Measurements from ENCODE around the gene TBC1D22A. TPM values are rescaled to one million over a fixed set of nuclear protein-coding genes. Genes with fewer than 3 reads are reported as not detected.

The TBC1D22A gene
- polyA plus RNA-seq, 2 donors, result 15.1 to 17.4 TPM

- peaks cover 0 to 15% of the 10 kb centered on the region in 2 donors for H3K36me3 ChIP-seq (ENCODE audit: control insufficient read depth in 2 of 2, insufficient read depth in 2 of 2, low read length in 1 of 2)
- peak overlapping the region; percentile 79 to 89 for H3K27ac ChIP-seq (ENCODE audit: low read depth in 2 of 2, low read length in 1 of 2)
- peaks cover 12 to 50% of the 10 kb centered on the region in 2 donors for H3K4me1 ChIP-seq (ENCODE audit: control insufficient read depth in 2 of 2, insufficient read depth in 2 of 2, low read length in 1 of 2)
- WGBS, 2 donors, result 62 to 73% methylated on average over 11 of the region's 11 CpGs
- H3K4me3 ChIP-seq (ENCODE audit: low read depth in 1 of 2, low read length in 2 of 2), result no peak overlapping the region
- no peaks in the 10 kb centered on the region for H3K9me3 ChIP-seq (ENCODE audit: control insufficient read depth in 2 of 2, insufficient read depth in 1 of 2, low read depth in 1 of 2, low read length in 1 of 2)
- H3K27me3 ChIP-seq (ENCODE audit: control insufficient read depth in 1 of 2, insufficient read depth in 2 of 2, low read length in 2 of 2), result no peaks in the 10 kb centered on the region
These were observed 272.5 kb downstream of the TBC1D22A start for GRCh38 chr22:47034905-47035419.

- peaks cover 14 to 54% of the 10 kb centered on the region in 2 donors for H3K4me1 ChIP-seq (ENCODE audit: control insufficient read depth in 2 of 2, insufficient read depth in 2 of 2, low read length in 1 of 2)
- no peak overlapping the region for H3K4me3 ChIP-seq (ENCODE audit: low read depth in 1 of 2, low read length in 2 of 2)
- H3K36me3 ChIP-seq (ENCODE audit: control insufficient read depth in 2 of 2, insufficient read depth in 2 of 2, low read length in 1 of 2), result peaks cover 0 to 15% of the 10 kb centered on the region in 2 donors
- H3K27me3 ChIP-seq (ENCODE audit: control insufficient read depth in 1 of 2, insufficient read depth in 2 of 2, low read length in 2 of 2), result no peaks in the 10 kb centered on the region
- no peaks in the 10 kb centered on the region for H3K9me3 ChIP-seq (ENCODE audit: control insufficient read depth in 2 of 2, insufficient read depth in 1 of 2, low read depth in 1 of 2, low read length in 1 of 2)
- 73 to 77% methylated on average over 11 of the region's 11 CpGs for WGBS, 2 donors
- H3K27ac ChIP-seq (ENCODE audit: low read depth in 2 of 2, low read length in 1 of 2), result peak overlapping the region; percentile 79 to 89
These were observed 273.0 kb downstream of the TBC1D22A start for GRCh38 chr22:47035425-47035881.

GRCh38 chr22:47036352-47036751 lies 273.9 kb downstream of the TBC1D22A start:
- no peak overlapping the region for H3K4me3 ChIP-seq (ENCODE audit: low read depth in 1 of 2, low read length in 2 of 2)
- no peaks in the 10 kb centered on the region for H3K27me3 ChIP-seq (ENCODE audit: control insufficient read depth in 1 of 2, insufficient read depth in 2 of 2, low read length in 2 of 2)
- no peaks in the 10 kb centered on the region for H3K9me3 ChIP-seq (ENCODE audit: control insufficient read depth in 2 of 2, insufficient read depth in 1 of 2, low read depth in 1 of 2, low read length in 1 of 2)
- H3K4me1 ChIP-seq (ENCODE audit: control insufficient read depth in 2 of 2, insufficient read depth in 2 of 2, low read length in 1 of 2), result peaks cover 11 to 50% of the 10 kb centered on the region in 2 donors
- peaks cover 0 to 12% of the 10 kb centered on the region in 2 donors for H3K36me3 ChIP-seq (ENCODE audit: control insufficient read depth in 2 of 2, insufficient read depth in 2 of 2, low read length in 1 of 2)
- 95 to 96% methylated on average over 10 of the region's 10 CpGs for WGBS, 2 donors
- H3K27ac ChIP-seq (ENCODE audit: low read depth in 2 of 2, low read length in 1 of 2), result peak overlapping the region; percentile 79 to 89

- Histone ChIP-seq H3K9me3 (ENCODE audit: control insufficient read depth in 2 of 2, insufficient read depth in 1 of 2, low read depth in 1 of 2, low read length in 1 of 2) (no peaks in the 10 kb centered on the region), H3K36me3 (ENCODE audit: control insufficient read depth in 2 of 2, insufficient read depth in 2 of 2, low read length in 1 of 2) (peaks cover 0 to 12% of the 10 kb centered on the region in 2 donors), H3K27me3 (ENCODE audit: control insufficient read depth in 1 of 2, insufficient read depth in 2 of 2, low read length in 2 of 2) (no peaks in the 10 kb centered on the region), H3K4me3 (ENCODE audit: low read depth in 1 of 2, low read length in 2 of 2) (no peak overlapping the region), H3K4me1 (ENCODE audit: control insufficient read depth in 2 of 2, insufficient read depth in 2 of 2, low read length in 1 of 2) (peaks cover 13 to 51% of the 10 kb centered on the region in 2 donors), H3K27ac (ENCODE audit: low read depth in 2 of 2, low read length in 1 of 2) (no peak overlapping the region)
- 96 to 97% methylated on average over 20 of the region's 20 CpGs for WGBS, 2 donors
These were observed 274.6 kb downstream of the TBC1D22A start for GRCh38 chr22:47036936-47037485.

- no peaks in the 10 kb centered on the region for H3K27me3 ChIP-seq (ENCODE audit: control insufficient read depth in 1 of 2, insufficient read depth in 2 of 2, low read length in 2 of 2)
- peaks cover 8 to 51% of the 10 kb centered on the region in 2 donors for H3K4me1 ChIP-seq (ENCODE audit: control insufficient read depth in 2 of 2, insufficient read depth in 2 of 2, low read length in 1 of 2)
- H3K27ac ChIP-seq (ENCODE audit: low read depth in 2 of 2, low read length in 1 of 2), result peak overlapping the region in 1 of 2 donors; percentile 47
- 92 to 93% methylated on average over 18 of the region's 18 CpGs for WGBS, 2 donors
- H3K4me3 ChIP-seq (ENCODE audit: low read depth in 1 of 2, low read length in 2 of 2), result no peak overlapping the region
- H3K36me3 ChIP-seq (ENCODE audit: control insufficient read depth in 2 of 2, insufficient read depth in 2 of 2, low read length in 1 of 2), result peaks cover 0 to 12% of the 10 kb centered on the region in 2 donors
- no peaks in the 10 kb centered on the region for H3K9me3 ChIP-seq (ENCODE audit: control insufficient read depth in 2 of 2, insufficient read depth in 1 of 2, low read depth in 1 of 2, low read length in 1 of 2)
These were observed 275.9 kb downstream of the TBC1D22A start for GRCh38 chr22:47038206-47038835.

GRCh38 chr22:47039356-47039755 lies 276.9 kb downstream of the TBC1D22A start:
- Histone ChIP-seq H3K4me3 (ENCODE audit: low read depth in 1 of 2, low read length in 2 of 2) (no peak overlapping the region), H3K27ac (ENCODE audit: low read depth in 2 of 2, low read length in 1 of 2) (no peak overlapping the region), H3K9me3 (ENCODE audit: control insufficient read depth in 2 of 2, insufficient read depth in 1 of 2, low read depth in 1 of 2, low read length in 1 of 2) (no peaks in the 10 kb centered on the region), H3K4me1 (ENCODE audit: control insufficient read depth in 2 of 2, insufficient read depth in 2 of 2, low read length in 1 of 2) (peaks cover 8 to 54% of the 10 kb centered on the region in 2 donors), H3K27me3 (ENCODE audit: control insufficient read depth in 1 of 2, insufficient read depth in 2 of 2, low read length in 2 of 2) (no peaks in the 10 kb centered on the region), H3K36me3 (ENCODE audit: control insufficient read depth in 2 of 2, insufficient read depth in 2 of 2, low read length in 1 of 2) (peaks cover 0 to 10% of the 10 kb centered on the region in 2 donors)
- 88 to 94% methylated on average over 5 of the region's 5 CpGs for WGBS, 2 donors

GRCh38 chr22:47040486-47041270 lies 278.2 kb downstream of the TBC1D22A start:
- Histone ChIP-seq H3K27ac (ENCODE audit: low read depth in 2 of 2, low read length in 1 of 2) (peak overlapping the region; percentile 85 to 96), H3K9me3 (ENCODE audit: control insufficient read depth in 2 of 2, insufficient read depth in 1 of 2, low read depth in 1 of 2, low read length in 1 of 2) (no peaks in the 10 kb centered on the region), H3K4me3 (ENCODE audit: low read depth in 1 of 2, low read length in 2 of 2) (no peak overlapping the region), H3K36me3 (ENCODE audit: control insufficient read depth in 2 of 2, insufficient read depth in 2 of 2, low read length in 1 of 2) (peaks cover 0 to 9% of the 10 kb centered on the region in 2 donors), H3K27me3 (ENCODE audit: control insufficient read depth in 1 of 2, insufficient read depth in 2 of 2, low read length in 2 of 2) (no peaks in the 10 kb centered on the region), H3K4me1 (ENCODE audit: control insufficient read depth in 2 of 2, insufficient read depth in 2 of 2, low read length in 1 of 2) (peaks cover 6 to 42% of the 10 kb centered on the region in 2 donors)
- 64 to 77% methylated on average over 25 of the region's 25 CpGs for WGBS, 2 donors

- Histone ChIP-seq H3K27ac (ENCODE audit: low read depth in 2 of 2, low read length in 1 of 2) (peak overlapping the region; percentile 85 to 96), H3K27me3 (ENCODE audit: control insufficient read depth in 1 of 2, insufficient read depth in 2 of 2, low read length in 2 of 2) (no peaks in the 10 kb centered on the region), H3K9me3 (ENCODE audit: control insufficient read depth in 2 of 2, insufficient read depth in 1 of 2, low read depth in 1 of 2, low read length in 1 of 2) (no peaks in the 10 kb centered on the region), H3K36me3 (ENCODE audit: control insufficient read depth in 2 of 2, insufficient read depth in 2 of 2, low read length in 1 of 2) (peaks cover 0 to 5% of the 10 kb centered on the region in 2 donors), H3K4me3 (ENCODE audit: low read depth in 1 of 2, low read length in 2 of 2) (no peak overlapping the region), H3K4me1 (ENCODE audit: control insufficient read depth in 2 of 2, insufficient read depth in 2 of 2, low read length in 1 of 2) (peaks cover 6 to 44% of the 10 kb centered on the region in 2 donors)
- 86 to 87% methylated on average over 27 of the region's 27 CpGs for WGBS, 2 donors
These were observed 279.0 kb downstream of the TBC1D22A start for GRCh38 chr22:47041271-47042115.
